Bronchial epithelial cell (primary cell): ENCODE data around the gene ARF3. TPM values are rescaled to one million over a fixed set of nuclear protein-coding genes. Genes with fewer than 3 reads are reported as not detected.

ENCODE experiments used
- DNase-seq: peaks from one replicate; pipeline ENCODE4 v3.0.0-alpha.2; 2010; ENCODE audit warnings: low read depth
- FAIRE-seq: peaks from 2 replicates; lab custom pipeline; 2011; peaks lifted over from hg19 to GRCh38; lab: Jason Lieb, UNC
- H3K27me3 ChIP-seq: 2 replicates; pipeline ENCODE4 v1.5.1; 2011; ENCODE audit warnings: low read length; ENCODE audit not compliant: control insufficient read depth, insufficient read depth
- H3K36me3 ChIP-seq: 2 replicates; pipeline ENCODE4 v1.5.1; 2011; ENCODE audit warnings: low read length; ENCODE audit not compliant: control insufficient read depth, insufficient read depth
- H3K4me3 ChIP-seq: 2 replicates; pipeline ENCODE4 v1.5.1; 2011; ENCODE audit warnings: mild to moderate bottlenecking, low read depth, low read length, control low read depth
- total RNA-seq: library from RNA; depleted of rRNA; stranded (reverse); fragments of >200 nt; gene quantifications from 2 replicates; pipeline ENCODE4 v1.2.1, GENCODE V29; 2014
- TF ChIP-seq, protein P1 (sequence below): IDR thresholded peaks from 2 replicates; pipeline ENCODE4 v1.5.1; 2011; ENCODE audit warnings: mild to moderate bottlenecking, moderate library complexity, low read length, control low read depth, inconsistent platforms; ENCODE audit not compliant: insufficient read depth, severe bottlenecking

The ARF3 gene
- total RNA-seq, 1 donor from 2014 or later: 30.0 TPM

DNA sequence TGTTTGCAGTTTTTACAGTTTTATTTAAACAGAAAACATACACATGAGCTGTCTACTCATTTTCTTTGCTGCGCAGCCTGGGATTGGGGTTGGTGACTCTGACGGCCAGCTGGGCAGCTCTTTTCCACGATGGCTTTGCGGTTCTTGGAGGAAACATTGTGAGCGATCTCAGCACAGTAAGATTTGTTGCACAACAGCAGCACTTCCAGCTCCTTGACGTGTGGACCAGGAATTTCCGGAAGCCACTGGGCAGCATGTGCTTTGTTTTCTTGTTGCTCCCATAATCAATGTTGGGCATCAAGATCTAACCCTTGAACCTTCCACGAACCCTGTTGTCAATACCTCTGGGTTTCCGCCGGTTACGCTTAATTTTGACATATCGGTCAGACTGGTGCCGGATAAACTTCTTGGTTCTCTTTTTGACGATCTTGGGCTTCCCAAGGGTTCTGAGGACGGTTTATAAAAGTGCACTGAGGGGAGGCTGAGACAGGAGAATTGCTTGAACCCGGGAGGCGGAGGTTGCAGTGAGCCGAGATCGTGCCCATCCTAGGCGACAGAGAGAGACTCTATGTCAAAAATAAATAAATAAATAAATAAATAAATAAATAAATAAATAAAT lies 53.8 kb downstream of the ARF3 start:
- FAIRE-seq (no peak), DNase-seq (no peak)
- Histone ChIP-seq H3K27me3 (no peaks in the 10 kb centered on the region), H3K4me3 (no peak overlapping the region), H3K36me3 (no peaks in the 10 kb centered on the region)
- TF ChIP-seq, protein P1, sequence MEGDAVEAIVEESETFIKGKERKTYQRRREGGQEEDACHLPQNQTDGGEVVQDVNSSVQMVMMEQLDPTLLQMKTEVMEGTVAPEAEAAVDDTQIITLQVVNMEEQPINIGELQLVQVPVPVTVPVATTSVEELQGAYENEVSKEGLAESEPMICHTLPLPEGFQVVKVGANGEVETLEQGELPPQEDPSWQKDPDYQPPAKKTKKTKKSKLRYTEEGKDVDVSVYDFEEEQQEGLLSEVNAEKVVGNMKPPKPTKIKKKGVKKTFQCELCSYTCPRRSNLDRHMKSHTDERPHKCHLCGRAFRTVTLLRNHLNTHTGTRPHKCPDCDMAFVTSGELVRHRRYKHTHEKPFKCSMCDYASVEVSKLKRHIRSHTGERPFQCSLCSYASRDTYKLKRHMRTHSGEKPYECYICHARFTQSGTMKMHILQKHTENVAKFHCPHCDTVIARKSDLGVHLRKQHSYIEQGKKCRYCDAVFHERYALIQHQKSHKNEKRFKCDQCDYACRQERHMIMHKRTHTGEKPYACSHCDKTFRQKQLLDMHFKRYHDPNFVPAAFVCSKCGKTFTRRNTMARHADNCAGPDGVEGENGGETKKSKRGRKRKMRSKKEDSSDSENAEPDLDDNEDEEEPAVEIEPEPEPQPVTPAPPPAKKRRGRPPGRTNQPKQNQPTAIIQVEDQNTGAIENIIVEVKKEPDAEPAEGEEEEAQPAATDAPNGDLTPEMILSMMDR: no peak

DNA sequence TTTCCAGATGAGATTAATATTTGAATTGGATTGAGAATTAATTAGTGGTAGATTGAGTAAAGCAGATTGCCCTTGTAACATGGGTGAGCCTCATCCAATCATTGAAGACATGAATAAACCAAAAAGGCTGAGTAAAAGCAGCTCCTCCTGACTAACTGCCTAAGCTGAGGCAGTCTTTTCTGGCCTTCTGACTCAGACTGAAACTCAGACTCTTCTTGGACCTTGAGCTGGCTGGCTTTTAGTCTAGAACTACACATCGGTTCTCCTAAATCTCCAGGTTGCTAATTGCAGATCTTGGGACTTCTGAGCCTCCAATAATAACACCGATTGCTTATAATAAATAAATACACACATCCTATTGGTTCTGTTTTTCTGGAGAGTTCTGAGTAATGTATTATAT lies 56.0 kb downstream of the ARF3 start:
- TF ChIP-seq, protein P1: no peak
- DNase-seq: peak; percentile 52
- Histone ChIP-seq H3K36me3 (no peaks in the 10 kb centered on the region), H3K4me3 (no peak overlapping the region), H3K27me3 (no peaks in the 10 kb centered on the region)
- FAIRE-seq: no peak

DNA sequence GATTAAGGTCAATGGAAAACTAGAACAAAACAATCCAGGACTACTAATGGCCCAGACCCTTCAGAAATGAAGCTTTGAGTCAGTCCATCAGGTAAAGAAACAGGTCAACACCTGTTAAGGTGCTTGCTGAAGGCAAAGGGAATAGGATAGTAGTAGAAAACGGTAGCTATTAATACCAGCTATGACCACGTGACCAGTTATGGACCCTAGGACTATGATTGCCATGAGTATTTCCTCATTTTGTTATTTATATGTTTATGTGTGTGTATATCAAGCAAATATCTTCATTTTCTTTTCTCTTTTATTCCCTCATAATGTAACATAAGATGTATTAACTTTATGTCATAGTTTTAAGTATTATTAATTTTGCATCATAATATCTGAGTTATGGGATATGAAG lies 57.6 kb downstream of the ARF3 start:
- TF ChIP-seq, protein P1: no peak
- FAIRE-seq (no peak), DNase-seq (no peak)
- H3K27me3 ChIP-seq: no peaks in the 10 kb centered on the region
- no peak overlapping the region for H3K4me3 ChIP-seq
- H3K36me3 ChIP-seq: no peaks in the 10 kb centered on the region

DNA sequence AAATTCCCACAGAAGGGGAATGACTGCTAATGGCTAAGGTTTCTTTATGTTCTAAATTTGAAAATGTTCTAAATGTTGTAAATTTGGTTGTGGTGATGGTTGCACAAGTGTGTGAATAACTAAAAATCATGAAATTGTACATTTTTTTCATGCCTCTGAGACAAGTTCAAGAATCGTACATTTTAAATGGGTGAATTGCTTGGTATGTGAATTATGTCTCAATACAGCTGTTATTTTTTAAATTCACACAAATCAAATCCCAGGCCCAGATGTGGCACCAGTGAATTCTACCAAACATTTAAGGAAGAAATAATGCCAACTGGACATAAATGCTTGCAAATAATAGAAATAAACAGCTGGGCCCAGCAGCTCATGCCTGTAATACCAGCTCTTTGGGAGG lies 63.0 kb downstream of the ARF3 start:
- FAIRE-seq (no peak), DNase-seq (no peak)
- Histone ChIP-seq H3K4me3 (no peak overlapping the region), H3K36me3 (no peaks in the 10 kb centered on the region), H3K27me3 (peaks cover 6% of the 10 kb centered on the region)
- TF ChIP-seq, protein P1: no peak

DNA sequence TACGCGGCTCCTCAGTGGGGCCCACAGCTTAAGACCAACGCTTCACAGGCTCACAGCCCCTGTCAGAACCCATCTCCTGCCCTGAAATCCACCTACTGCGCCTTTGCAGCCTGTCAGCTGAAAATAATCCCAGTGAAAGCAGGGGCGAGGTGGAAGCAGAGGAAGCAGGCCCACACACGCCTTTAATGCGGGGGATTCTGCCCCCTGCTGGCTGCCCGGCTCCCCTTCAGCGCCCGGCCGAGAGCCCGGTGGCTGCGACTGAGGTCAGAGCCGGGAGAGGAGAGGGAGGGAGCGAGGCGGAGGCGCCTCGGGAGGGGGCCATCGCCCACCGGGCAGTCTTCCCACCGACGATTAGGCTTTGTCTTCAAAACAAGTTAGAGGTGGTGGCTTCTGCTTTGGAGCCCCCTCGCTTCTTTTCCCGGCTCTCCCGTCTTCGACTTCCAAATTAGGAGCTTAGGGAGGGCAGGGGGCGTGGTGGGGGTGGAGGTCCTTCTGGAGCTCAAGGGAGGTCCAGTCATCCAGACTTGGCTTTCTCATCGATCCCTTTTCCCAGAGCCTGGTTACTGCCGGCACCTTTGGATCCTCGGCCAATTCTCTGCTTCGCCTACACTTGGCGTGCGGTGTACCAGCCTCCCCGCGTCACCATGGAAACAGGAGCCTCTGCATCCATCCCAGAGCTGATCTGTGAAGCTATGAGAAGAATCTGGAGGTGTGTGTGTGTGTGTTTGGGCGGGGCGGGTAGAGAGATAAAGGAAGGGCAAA lies 66.4 kb downstream of the ARF3 start:
- DNase-seq (peak; percentile 49), FAIRE-seq (no peak)
- TF ChIP-seq, protein P1: peak; percentile 96
- Histone ChIP-seq H3K27me3 (peaks cover 6% of the 10 kb centered on the region), H3K4me3 (no peak overlapping the region), H3K36me3 (no peaks in the 10 kb centered on the region)
